NCI-H128 (cell line): ENCODE data around the gene CDC42BPA.
"Not testable (repeated sequence)": the region's sequence is repeated elsewhere in the genome, so short reads cannot be mapped to it uniquely, and the experiment has no call there.

Experiments
- DNase-seq: peaks from one replicate; lab custom pipeline; 2025; ENCODE audit not compliant: unreplicated experiment; lab: John Stamatoyannopoulos, UW

Gene CDC42BPA, protein sequence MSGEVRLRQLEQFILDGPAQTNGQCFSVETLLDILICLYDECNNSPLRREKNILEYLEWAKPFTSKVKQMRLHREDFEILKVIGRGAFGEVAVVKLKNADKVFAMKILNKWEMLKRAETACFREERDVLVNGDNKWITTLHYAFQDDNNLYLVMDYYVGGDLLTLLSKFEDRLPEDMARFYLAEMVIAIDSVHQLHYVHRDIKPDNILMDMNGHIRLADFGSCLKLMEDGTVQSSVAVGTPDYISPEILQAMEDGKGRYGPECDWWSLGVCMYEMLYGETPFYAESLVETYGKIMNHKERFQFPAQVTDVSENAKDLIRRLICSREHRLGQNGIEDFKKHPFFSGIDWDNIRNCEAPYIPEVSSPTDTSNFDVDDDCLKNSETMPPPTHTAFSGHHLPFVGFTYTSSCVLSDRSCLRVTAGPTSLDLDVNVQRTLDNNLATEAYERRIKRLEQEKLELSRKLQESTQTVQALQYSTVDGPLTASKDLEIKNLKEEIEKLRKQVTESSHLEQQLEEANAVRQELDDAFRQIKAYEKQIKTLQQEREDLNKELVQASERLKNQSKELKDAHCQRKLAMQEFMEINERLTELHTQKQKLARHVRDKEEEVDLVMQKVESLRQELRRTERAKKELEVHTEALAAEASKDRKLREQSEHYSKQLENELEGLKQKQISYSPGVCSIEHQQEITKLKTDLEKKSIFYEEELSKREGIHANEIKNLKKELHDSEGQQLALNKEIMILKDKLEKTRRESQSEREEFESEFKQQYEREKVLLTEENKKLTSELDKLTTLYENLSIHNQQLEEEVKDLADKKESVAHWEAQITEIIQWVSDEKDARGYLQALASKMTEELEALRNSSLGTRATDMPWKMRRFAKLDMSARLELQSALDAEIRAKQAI (N-terminal part only)

GRCh38 chr1:227318016-227318852 lies at the start of gene CDC42BPA:
Gene CDC42BPA, minus strand, starts transcription at chr1:227318492. Its CDS starts 1,310 bp downstream, at chr1:227317182.
- peak; percentile 68 for DNase-seq

DNA sequence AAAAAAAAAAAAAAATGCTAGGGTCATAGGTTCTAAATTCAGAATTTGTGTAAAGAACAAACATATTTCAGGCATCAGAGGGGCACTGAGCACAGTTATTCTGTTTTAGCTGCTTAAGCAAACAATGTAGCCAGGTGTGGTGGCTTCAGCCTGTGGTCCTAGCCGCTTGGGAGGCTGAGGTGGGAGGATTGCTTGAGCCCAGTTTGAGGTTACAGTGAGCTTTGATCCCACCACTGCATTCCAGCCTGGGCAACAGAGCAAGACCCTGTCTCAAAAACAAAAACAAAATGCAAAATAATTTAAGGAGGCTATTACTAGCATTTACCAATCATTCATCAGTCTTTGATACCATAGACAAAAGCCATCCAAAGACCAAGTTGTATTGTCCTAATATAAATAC lies 49.7 kb upstream of the CDC42BPA start:
- DNase-seq: no peak

- DNase-seq: no peak
Observed at GRCh38 chr1:227365473-227366431, 47.5 kb upstream of the CDC42BPA start.

DNA sequence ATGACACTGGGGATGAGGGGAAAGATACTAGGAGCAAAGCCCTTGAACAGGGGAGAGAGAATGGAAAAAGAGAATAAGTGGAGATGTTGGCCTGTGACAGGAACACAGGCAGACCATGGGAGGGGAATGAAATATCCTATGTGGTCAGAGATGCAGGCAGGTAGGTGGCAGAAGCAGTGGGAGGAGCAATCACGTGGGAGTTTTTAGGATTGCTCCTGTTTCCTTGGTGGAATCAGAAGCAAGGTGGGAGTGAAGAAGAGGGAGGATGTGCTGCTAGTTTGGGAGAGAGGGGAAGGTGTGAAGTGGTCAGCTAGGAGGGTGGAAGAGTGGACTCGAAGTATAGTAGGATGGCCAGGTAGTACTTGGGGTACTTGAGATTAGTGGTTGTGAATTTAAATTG lies 46.4 kb upstream of the CDC42BPA start:
- DNase-seq: no peak

- no peak for DNase-seq
Observed at GRCh38 chr1:227363825-227364224, 45.5 kb upstream of the CDC42BPA start.

DNA sequence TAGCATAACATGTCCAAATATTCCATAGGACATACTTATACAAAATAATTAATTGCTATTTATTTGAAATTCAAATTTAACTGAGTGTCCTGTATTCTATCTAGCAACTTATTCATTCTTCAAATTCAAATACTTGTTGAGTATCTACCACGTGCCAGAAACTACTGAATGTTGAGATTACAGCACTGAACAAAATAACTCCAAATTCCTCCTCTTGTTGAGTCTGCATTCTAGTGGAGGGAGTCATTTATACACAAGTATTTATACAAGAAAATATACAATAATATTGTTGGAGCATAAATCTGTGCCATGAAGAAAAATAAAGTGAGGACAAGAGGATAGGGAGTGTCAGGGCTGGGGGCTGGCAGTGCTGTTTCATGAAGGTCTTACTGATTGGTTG lies 43.7 kb upstream of the CDC42BPA start:
- DNase-seq: no peak

DNA sequence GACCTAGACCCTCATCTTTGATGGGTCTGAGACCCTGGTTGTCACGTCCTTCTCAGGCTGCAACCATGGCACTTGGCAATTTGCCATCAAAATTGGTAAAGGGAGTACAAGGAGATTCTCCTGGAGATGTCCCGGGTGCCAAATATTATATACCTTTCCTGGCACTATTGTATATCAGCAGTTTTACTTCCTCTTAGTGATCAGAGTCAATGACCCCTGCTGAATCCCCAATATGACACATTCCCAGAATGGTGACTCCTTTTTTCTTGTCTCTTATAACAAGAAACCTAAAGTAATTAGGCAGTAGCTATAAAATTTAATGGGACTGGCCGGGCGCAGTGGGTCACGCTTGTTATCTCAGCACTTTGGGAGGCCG lies 39.6 kb upstream of the CDC42BPA start:
- no peak for DNase-seq

- DNase-seq: no peak
Observed at GRCh38 chr1:227357171-227357926, 39.1 kb upstream of the CDC42BPA start.

GRCh38 chr1:227356620-227357146 lies 38.4 kb upstream of the CDC42BPA start:
- DNase-seq: no peak

- DNase-seq: no peak
Observed at GRCh38 chr1:227355542-227356245, 37.4 kb upstream of the CDC42BPA start.

- DNase-seq: no peak
Observed at GRCh38 chr1:227353186-227353585, 34.9 kb upstream of the CDC42BPA start.

DNA sequence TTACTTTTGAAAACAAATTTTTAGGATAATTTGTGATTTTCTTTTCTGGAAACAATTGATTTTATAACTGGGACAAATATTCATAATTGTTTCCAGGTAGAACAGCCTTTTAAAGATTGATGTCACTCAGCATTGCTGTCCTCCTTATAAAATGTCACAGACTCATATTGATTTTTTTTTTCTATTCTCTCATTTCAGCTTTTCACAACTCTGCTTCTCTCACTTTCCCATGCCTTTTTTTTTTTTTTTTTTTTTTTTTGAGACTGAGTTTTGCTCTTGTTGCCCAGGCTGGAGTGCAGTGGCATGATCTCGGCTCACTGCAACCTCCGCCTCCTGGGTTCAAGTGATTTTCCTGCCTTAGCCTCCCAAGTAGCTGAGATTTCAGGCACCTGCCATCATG lies 33.9 kb upstream of the CDC42BPA start:
- not testable (repeated sequence) for DNase-seq

DNA sequence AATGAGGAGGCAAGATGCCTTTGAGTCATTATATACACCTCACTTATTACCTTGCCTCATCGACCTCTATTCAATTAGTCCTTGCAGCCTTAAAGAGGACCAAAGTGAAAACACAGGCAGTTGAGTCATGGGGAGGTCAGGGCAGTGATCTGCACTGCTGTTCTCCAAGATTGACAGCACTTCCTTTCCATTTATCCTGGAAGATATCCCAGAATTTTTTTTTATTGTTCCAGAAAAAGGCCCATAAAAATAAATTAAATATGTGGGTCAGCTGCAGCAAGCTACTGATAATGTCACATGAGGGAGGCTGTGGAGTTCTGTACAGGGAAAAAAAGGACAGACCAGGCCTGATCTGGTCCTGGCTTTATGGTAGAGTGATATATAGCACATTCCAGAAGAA lies 33.2 kb upstream of the CDC42BPA start:
- DNase-seq: no peak

- no peak for DNase-seq
Observed at GRCh38 chr1:227349967-227350366, 31.7 kb upstream of the CDC42BPA start.

DNA sequence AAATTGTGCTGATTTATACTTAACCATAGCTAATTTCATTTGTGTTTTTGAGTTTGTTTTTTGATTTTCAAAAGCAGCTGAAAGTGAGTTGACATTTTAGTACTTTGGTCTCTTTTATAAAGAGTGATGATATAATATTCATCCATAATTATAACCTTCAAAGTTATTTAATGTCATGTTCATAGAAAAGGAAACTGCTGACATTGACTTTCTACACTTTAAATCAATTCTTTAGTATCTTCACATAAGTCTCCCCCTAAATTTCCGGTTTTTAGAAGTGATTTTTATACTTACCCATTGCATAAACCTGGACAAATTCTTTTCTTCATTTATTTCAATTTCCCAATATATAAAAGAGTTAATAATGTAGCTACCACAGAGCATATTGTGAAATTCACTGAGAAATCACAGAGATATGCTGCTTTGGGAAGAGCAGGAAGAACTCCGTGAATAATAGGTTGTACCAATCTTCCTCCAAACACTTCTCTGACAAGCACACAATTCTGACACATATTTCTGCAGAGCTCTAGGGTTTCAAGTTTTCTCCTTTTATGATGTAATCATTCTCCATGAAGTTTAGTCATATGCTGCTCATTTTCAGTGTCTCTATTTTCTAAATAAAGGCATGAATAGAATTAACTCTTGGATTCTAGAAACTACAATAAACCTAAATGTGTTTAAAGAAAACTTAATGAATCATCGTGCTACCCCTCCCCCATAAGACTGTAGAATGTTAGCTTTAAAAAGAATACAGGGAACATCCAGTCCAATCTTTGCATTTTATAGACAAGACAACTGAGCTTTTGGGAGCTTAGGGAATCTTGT lies 25.6 kb upstream of the CDC42BPA start:
- no peak for DNase-seq

- no peak for DNase-seq
Observed at GRCh38 chr1:227343206-227343605, 24.9 kb upstream of the CDC42BPA start.

DNA sequence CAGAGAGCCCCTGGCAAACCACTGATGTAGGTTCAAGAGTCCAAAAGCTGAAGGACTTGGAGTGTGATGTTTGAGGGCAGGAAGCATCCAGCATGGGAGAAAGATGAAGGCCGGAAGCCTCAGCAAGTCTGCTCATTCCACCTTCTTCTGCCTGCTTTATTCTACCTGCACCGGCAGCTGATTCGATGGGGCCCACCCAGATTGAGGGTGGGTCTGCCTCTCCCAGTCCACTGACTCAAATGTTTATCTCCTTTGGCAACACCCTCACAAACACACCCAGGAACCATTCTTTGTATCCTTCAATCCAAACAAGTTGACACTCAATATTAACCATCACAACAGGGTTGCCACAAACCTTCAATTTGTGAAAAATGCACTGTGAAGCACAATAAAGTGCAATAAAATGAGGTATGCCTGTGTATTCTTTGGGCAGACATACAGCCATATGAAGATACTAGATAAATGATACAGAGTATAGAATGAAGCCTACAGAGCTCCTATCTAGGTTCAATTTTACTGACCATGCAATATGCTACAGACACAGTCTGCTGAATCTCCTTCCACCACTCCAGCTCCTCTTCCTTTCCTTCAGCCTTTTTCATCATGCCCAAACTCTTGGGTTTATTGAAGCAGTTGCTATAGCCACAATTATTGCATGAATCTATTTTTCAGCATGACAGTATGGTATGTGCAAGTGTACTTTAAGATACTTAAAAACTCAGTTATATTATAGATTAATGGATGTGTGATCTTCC lies 24.0 kb upstream of the CDC42BPA start:
- DNase-seq: no peak
